KG1 (cell line): Measurements from ENCODE around the gene TNFRSF8.
"Not testable (repeated sequence)": the region's sequence is repeated elsewhere in the genome, so short reads cannot be mapped to it uniquely, and the experiment has no call there.

Experiments used
- DNase-seq: peaks from one replicate; lab custom pipeline; 2025; lab: John Stamatoyannopoulos, UW

Gene TNFRSF8

DNA sequence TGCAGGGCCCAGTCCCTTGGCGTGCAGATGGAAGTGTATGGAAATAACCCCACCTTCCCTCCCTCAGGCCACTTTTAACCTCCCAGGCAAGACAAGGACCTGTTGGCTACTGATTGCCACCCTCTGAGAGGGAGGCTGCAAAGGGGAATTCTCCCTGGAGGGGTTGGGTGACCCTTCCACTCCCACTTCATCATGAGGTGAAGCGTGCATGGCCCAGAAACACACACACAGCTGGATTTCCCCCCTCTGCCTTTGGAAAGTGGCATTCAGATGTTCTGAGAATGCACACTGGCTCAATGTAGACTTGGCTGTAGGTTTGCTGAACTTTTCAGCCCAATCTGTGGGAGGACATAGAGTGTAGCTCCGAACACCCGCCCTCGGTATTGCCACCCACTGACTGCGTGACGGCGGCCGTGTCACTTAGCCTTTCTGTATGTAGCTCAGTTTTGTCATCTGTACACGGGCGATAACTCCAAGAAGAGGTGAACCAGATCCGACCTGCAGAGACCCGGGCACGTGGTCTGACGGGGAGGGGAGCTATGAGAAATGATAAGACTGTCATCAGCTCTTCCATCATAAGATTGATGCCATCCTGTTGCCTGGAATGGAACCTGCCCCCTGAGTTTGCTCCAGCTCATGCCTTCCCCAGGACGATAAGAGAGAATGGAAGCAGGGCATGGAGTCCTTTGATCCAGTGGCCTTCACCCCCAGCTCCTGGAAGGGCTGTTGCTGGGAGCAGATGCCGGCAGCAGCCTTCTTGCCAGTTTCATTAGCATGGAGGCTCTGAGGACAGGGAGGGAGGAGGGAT is 24.5 kb upstream of the TNFRSF8 start:
- DNase-seq, result no peak

DNA sequence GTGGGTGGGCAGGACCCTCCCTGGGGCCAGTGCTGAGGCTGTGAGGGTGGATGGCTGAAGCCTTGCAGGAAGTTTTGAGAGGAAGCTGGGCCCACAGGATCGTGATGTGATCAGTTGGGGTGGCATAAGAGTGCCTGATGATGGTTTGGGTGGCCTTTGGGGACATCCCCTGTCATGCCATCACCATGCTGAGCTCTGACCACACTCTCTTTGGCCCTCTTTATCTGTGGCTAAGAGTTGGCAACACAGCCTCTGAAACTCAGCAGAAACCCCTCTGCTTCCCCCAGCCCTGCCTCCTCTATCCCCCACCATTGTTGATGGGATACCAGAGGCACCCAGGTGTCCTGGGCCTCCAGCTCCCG is 24.0 kb upstream of the TNFRSF8 start:
- no peak for DNase-seq

DNA sequence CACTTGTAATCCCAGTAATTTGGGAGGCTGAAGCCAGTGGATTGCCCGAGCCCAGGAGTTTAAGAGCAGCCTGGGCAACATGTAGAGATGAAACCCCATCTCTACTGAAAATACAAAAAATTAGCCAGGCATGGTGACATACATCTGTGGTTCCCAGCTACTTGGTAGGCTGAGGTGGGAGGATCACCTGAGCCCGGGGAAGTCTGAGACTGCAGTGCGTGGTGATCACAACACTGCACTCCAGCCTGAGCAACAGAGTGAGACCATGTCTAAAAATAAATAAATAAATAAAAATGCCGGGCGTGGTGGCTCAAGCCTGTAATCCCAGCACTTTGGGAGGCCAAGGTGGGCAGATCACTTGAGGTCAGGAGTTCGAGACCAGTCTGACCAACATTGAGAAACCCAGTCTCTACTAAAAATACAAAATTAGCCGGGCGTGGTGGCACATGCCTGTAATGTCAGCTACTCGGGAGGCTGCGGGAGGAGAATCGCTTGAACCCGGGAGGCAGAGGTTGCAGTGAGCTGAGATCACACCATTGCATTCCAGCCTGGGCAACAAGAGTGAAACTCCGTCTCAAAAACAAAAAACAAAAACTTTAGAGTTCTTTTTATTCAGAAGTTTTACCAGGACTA is 23.2 kb upstream of the TNFRSF8 start:
- not testable (repeated sequence) for DNase-seq

DNA sequence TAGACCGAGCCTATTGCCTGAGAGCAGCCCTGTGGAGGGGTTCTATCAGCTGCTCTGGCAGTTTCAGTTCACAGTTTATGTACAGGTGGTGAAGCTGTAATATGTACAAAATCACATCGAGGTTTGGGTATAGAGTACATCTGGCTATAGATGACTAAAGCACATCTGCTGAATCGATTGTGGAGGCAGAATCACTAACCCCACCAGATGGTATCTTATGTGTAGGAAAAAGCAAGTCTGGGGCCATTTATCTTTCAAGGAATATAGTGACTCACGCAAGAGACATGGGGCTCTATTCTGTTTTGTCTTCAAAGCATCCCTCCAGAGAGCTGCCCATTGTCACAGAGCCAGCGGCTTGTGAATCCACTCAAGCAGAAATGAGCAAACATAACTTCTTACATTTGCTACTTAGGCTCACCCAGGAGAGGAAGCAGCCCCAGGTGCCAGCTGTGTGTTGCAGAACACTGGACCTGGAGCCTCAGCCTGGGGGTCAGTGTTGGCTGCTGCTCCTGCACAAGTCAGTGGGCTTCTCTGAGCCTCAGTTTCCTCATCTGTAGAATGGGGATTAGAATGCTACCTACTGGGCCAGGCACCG is 22.5 kb upstream of the TNFRSF8 start:
- DNase-seq, result no peak

DNA sequence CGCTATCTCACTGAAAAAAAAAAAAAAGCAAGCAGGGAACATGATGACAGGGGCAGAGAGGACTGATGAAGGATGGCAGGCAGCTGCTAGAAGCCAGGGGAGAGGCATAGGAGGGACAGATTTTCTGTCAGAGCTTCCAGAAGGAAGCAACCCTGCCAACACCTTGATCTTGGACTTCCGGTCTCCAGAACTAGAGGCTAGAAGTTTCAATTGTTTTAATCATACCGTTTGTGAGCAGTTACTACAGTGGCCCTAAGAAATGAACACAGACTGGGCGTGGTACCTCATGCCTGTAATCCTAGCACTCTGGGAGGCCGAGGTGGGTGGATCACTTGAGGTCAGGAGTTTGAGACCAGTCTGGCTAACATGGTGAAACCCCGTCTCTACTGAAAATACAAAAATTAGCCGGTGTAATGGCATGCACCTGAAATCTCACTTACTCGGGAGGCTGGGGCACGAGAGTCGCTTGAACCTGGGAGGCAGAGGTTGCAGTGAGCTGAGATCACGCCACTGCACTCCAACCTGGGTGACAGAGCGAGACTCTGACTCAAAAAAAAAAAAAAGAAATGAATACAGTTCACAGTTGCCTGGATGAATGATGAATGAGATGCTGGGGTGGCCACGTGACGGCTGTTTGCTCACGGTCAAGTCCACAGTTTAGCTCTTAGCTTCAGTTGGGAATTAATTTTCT is 18.8 kb upstream of the TNFRSF8 start:
- not testable (repeated sequence) for DNase-seq

DNA sequence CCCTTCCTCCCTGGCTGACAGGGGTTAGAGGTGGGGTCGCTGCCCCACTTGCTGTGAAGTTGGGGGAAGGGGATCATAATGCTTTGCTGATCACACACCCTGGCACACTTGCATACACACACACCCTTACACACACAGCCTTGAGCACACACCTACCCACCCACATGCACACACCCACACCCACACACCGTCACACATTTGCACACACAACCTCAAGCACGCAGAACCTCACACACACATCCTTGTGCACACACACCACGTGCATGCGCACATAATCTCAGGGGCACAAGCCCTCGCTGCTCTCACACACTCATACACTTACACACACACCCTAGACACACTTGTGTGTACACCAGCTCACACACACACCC is 16.4 kb upstream of the TNFRSF8 start:
- no peak for DNase-seq

DNA sequence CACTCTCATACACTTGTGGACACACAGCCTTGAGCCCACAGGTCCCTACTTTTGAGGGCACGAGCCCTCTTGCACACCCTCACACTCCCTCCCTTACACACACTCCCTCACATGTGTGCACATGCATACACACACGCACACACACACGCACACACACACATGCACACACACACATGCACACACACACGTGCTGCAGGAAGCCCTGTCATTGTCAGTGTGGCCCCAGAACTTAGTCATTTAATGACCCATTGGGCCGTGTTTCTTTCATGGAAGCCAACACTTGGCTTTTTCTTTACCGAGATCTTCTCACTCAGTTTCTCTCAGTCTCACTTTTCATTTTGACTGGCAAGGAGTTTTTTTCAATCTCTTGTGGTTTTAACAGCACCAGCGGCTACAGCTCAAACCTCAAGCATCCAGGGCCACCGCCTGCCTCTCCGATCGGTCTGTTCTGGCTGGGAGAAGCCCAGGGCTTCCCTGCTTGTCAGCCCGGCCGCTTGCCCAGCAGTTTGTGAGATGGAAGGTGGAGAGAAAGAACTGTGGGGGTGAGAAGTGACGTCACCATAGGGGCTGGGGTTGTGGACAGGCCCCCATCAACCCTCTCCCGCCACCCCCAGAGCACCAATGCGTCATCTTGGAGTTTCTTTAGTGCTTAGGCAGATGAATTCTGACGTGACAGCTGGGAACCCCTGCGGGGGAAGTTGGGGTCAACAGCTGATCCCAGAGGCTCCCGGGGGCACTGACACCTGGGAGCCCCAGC is 15.8 kb upstream of the TNFRSF8 start:
- DNase-seq, result no peak

DNA sequence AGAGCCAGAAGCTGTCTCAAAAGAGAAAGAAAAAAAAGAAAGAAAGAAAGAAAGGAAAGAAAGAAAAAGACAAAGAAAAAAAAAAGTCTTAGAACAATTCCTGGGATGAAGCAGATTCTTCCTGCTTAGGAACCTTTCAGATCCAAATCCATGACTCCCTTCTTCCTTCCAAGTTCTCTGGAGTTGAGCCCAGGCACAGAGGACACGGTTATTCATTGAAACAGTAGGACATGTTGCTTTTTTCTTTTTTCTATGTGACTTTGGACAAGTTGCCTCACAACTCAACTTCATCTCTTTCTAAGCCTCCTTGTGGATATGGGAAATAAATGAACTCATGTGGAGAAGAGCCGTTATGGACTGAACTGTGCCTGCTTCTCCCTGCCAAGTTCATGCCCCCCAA is 14.7 kb upstream of the TNFRSF8 start:
- DNase-seq, result no peak

DNA sequence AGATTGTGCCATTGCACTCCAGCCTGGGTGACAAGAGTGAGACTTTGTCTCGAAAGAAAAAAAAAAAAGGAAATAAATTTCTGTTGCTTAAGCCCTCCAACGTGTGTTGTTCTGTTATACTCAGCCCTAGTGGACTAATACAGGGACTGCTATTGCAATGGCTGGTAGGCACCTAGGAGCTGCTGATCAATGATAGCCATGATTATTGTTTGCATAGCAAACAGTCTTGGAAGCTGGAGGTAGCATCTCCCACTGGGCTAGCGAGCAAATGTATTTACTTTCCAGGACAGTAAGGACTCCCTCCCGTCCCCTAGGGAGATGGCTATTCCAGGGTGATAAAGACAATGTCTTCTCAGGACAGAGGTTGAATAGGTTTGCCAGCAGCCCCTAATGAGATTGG is 13.5 kb upstream of the TNFRSF8 start:
- DNase-seq, result no peak

DNA sequence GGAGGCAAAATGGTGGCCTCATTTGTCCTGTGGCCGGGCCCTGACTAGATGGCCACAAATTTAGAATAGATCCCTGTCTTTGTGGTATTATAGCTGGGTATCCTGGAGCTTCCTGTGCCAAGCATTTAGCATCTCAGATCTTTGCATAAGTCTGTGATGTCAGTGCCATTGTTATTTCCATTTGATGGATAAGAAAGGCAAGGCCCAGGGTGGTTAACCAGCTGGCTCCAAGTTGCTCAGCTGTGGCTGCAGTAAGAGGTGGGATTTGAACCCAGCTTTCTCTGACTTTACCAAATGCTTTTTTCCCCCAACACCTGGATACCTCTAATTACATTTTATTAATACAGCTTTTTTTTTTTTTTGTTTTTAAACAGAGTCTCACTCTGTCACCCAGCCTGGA is 11.7 kb upstream of the TNFRSF8 start:
- DNase-seq, result no peak

DNA sequence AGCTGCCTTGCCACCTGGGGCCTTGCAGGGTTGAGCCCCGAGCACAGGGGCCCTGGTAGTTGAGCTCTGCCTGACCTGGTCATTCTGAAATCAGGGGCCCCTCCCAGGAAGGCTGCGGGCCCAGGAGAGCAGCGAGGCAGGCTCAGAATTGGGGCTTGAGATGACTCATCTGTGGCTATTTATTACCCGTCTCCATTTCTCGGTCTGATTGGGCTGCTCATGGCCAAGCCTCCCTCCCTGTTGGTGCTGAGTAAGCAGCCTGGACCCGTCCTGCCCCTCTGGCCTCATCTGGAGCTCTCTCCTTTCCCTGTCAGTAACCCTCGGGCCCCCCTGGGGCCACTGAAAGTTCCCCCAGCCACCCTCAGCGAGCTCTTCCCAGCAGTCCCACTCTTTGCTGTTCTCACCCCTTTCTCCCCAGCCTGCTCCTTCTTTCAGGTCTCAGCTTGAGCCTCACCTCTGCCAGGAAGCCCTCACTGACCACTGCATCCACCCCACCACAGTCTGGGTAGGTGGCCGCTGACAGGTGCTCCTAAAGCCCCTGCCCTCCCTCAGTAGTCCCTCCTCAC is 11.0 kb upstream of the TNFRSF8 start:
- DNase-seq, result no peak

DNA sequence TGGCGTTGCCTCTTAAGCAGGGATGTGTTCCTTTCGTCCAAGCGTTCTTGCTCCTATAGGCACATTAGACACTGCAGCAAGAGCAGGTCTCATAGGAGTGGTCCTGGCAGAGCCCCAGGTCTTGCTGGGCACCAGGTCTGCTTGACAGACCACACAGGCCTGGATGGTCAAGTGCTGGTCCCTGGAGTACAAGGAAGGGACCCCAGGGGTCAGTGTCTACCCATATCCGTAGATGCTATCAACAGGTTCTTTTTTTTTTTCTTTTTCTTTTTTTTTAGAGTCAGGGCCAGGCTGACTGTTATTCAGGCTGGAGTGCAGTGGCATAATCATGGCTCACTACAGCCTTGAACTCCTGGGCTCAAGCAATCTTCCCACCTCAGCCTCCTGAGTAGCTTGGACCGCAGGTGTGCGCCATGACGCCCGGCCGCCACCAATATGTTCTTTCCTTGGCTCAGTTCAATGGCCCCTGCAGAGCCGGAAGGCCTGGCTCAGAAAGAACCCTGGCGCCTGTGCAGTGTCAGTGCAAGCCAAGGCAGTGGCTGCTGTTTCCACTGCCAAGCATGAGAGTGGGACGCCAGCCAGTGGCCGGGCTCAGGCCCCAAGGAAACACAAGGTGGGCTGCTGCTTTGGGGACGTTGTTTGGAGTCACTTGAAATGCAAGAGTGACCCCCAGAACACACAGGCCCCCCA is 10.0 kb upstream of the TNFRSF8 start:
- no peak for DNase-seq

DNA sequence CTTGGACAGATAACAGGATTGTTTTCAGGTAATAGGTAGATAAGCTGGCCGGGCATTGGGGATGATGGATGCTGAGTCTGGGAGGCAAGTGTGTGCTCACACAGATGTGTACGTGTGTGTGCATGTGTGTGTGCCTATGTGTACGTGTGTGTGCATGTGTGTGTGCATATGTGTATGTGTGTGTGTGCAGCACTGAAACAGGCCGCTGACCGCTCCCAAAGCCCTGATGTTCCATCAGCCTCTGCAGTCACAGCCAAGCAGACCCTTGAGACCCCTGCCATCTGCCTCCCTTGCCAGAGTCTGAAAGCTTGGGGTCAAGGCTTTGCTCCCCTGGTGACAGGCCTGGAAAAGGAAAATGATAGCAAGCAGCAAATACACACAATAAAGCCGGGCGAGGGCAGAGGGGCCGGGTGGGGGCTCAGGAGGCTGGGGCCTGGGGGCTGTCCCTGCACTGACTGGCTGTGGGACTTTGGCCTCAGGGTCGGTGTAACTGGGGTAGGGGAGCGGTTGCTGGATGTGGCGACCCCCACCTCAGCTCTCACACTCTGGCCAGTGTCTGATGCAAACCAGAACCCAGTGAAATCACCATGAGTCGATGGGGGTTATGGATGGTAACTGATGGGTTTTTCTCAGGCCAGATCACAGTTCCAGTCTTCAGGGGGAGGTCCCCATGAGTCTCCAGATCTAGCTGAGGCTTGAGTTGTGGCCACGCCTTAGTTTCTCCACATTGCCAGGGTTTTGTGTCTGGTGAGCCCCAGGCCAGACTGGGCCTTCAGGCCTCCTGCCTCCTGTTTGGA is 9.2 kb upstream of the TNFRSF8 start:
- DNase-seq, result no peak

DNA sequence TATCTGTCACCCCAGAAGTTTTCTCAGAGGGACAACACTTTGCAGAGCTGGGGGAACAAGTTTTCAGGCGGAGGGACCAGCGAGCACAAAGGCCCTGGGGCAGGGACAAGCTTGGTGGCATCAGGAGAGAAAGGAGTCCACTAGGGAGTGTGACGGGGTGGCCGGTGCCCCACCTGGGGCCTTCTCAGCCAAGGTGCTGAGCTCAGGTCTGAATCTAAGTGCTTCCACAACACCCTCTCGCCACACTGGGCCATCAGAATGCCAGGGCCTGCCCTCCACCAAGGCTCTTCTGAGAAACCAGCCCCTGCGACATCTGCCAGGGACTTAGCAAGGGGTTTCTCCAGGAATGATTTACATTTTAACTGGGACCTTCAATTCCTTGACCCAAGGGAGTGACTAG is 7.8 kb upstream of the TNFRSF8 start:
- no peak for DNase-seq

DNA sequence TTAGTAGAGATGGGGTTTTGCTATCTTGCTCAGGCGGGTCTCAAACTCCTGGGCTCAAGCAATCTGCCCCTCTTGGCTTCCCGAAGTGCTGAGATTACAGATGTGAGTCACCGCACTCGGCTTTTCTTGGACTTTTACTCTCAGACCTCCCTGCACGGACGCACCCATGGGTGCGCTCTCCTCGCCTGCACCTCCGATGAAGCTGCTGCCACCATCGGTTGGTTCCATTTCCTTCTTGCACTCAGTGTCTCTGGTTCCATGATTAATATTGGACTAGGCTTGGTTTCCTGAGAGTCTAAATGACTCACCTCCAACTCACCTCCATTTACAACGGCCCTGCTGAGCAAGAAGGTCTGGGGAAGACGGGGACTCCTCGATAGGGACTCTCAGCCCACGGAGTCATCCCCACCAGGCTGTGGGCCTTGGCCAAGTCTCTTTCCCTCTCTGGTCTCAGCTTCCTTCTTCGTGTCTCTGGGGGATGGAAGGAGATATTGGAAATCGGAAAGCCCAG is 6.7 kb upstream of the TNFRSF8 start:
- DNase-seq, result no peak

DNA sequence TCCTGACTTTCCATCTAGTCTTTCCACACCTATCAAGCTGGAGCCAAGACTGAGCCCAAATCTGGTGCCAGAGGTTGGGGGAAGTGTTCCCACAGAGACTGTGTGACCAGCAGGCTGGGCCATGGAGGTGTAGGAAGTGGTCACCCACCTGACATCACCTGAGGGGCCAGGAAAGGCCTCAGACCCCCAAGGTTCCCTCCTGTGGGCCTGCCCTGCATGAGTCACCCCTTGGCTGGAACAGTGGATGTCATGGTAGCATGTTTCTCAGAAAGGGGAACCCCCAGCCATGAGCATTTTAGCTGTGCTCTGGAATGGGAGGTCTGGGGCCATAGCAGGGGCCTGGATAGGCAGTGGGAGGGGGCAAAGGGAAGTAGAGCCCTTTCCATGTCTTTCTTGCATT is 5.7 kb upstream of the TNFRSF8 start:
- DNase-seq, result no peak

DNA sequence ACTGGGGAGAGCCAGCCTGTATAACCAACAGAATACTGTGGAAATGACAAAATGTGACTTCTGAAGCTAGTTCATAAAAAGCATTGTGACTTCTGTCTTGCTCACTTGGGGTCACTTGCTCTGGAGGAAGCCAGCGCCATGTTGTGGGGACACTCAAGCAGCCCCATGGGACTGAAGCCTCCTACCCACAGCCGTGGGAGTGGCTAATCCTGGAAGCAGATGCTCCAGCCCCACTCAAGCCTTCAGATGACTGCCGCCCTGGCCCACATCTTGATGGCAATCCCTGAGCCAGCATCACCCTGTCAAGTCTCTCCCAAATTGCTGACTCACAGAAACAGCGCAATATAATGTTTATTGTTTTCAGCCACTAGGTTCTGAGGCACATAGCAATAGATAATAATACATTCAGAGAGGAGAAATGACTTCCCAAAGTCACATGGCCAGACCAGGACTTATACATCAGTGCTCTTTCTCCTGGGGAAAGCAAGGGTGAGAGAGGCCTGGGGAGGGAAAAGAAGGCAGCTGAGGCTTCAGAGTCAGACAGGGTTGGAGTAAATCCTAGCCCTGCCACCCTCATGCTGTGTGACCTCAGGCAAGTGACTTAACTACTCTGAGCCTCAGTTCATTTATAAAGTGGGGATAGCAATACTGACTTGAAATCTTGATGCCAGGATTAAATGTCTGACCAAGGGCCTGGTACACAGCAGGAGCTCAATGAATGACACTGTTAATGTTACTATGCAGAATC is 5.0 kb upstream of the TNFRSF8 start:
- no peak for DNase-seq

DNA sequence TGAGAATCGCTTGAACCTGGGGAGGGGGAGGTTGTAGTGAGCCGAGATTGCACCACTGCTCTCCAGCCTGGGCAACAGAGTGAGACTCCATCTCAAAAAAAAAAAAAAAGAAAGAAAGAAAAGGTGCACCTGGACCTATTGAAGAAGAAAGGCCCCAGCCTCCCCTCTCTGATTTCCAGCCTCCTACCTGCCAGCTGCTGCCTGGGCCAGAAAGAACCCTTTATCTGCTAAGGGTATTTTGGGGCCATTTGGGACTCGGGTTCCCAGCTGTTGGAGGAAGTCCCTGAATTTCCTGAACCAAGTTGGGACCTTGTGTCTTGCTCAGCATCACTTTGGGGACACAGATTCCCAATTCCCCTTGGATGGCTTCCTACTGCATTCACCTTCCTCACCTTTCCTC is 3.9 kb upstream of the TNFRSF8 start:
- DNase-seq, result no peak

DNA sequence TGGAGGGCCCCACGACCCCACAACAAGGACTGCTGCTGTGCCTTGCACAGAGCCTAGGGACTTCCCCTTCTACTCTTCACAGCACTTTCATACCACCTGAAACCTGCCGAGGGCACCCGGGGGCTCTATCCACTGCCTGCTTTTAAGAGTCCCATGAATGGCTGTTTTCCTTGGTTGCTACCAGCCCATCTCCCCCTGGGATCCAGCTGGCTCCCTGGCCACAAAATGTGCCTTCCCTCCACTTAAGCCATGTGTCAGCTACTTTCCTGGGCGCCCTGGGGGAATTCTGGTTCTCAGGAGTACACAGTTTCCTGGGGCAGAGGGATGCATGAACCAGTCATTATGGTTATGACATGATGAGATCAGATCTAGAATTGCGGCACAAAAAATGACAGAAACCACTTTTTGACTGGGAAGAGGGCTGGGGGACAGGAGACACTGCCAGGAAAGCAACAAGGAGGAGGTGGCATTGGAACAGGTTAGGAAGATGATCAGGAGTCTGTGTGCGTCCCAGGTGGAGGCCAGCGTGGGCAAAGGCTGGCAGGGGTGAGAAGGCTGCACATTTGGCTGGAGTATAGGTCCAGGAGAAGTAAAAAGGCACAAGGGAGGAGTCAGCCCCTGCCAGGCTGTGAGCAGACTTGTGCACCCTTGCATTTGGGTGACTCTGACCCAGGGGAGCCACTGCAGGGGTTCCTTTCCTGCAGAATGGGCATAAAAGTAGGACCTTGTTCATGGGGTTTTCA is 3.2 kb upstream of the TNFRSF8 start:
- no peak for DNase-seq
